HG02759 (cell line): ENCODE measurements around the gene SPTBN4.
A peak's percentile ranks its signal among the peaks of the same experiment; 100 is the strongest.
"Not testable (repeated sequence)": the region's sequence is repeated elsewhere in the genome, so short reads cannot be mapped to it uniquely, and the experiment has no call there.

ENCODE experiments used
- ATAC-seq: cut with Tn5 transposase; IDR thresholded peaks from one replicate; pipeline ENCODE4 v1.9.1; 2021; ENCODE audit warnings: mild to moderate bottlenecking, moderate library complexity; ENCODE audit not compliant: unreplicated experiment

Gene SPTBN4

GRCh38 chr19:40528078-40528477 is 61.3 kb downstream of the SPTBN4 start:
- ATAC-seq: no peak

GRCh38 chr19:40528533-40529092 is 61.8 kb downstream of the SPTBN4 start:
- no peak for ATAC-seq

- peak; percentile 70 for ATAC-seq
Measured at GRCh38 chr19:40529093-40529954, 62.5 kb downstream of the SPTBN4 start.

- no peak for ATAC-seq
Measured at GRCh38 chr19:40530091-40530901, 63.5 kb downstream of the SPTBN4 start.

- no peak for ATAC-seq
Measured at GRCh38 chr19:40533508-40533907, 66.7 kb downstream of the SPTBN4 start.

- ATAC-seq: no peak
Measured at GRCh38 chr19:40534148-40534547, 67.3 kb downstream of the SPTBN4 start.

GRCh38 chr19:40539070-40539469 is 72.3 kb downstream of the SPTBN4 start:
- no peak for ATAC-seq

GRCh38 chr19:40542202-40542859 is 75.5 kb downstream of the SPTBN4 start:
- no peak for ATAC-seq

- ATAC-seq: no peak
Measured at GRCh38 chr19:40543029-40543597, 76.3 kb downstream of the SPTBN4 start.

GRCh38 chr19:40546153-40546841 is 79.5 kb downstream of the SPTBN4 start:
- not testable (repeated sequence) for ATAC-seq

- ATAC-seq: not testable (repeated sequence)
Measured at GRCh38 chr19:40547190-40547589, 80.4 kb downstream of the SPTBN4 start.

- ATAC-seq: no peak
Measured at GRCh38 chr19:40547836-40548235, 81.0 kb downstream of the SPTBN4 start.

GRCh38 chr19:40549007-40549708 is 82.4 kb downstream of the SPTBN4 start:
- ATAC-seq: no peak

- ATAC-seq: no peak
Measured at GRCh38 chr19:40550951-40551350, 84.2 kb downstream of the SPTBN4 start.

- no peak for ATAC-seq
Measured at GRCh38 chr19:40552848-40553247, 86.0 kb downstream of the SPTBN4 start.

GRCh38 chr19:40553885-40554857 is 87.4 kb downstream of the SPTBN4 start:
- ATAC-seq: no peak

GRCh38 chr19:40555978-40556689 is 89.3 kb downstream of the SPTBN4 start:
- ATAC-seq: no peak
